Keratinocyte (primary cell): ENCODE measurements around the gene GPR137. TPM values are rescaled to one million over a fixed set of nuclear protein-coding genes. Genes with fewer than 3 reads are reported as not detected.

Experiments used
- DNase-seq: peaks from one replicate; pipeline ENCODE4 v3.0.0-alpha.2; 2011; ENCODE audit warnings: low read depth, missing footprints, low spot score
- FAIRE-seq: peaks from 2 replicates; lab custom pipeline; 2011; peaks lifted over from hg19 to GRCh38; lab: Jason Lieb, UNC
- H2AFZ ChIP-seq: 2 replicates; pipeline ENCODE4 v1.6.0; 2012; ENCODE audit warnings: low read length, control low read depth, inconsistent platforms; ENCODE audit not compliant: control insufficient read depth
- H3K27ac ChIP-seq: 2 replicates; pipeline ENCODE4 v1.5.1; 2011; ENCODE audit warnings: low read length; ENCODE audit not compliant: control insufficient read depth, insufficient read depth
- H3K27me3 ChIP-seq: 3 replicates; pipeline ENCODE4 v1.6.0; 2011; ENCODE audit warnings: low read length; ENCODE audit not compliant: control insufficient read depth, insufficient read depth; ENCODE audit errors: extremely low read depth
- H3K36me3 ChIP-seq, 2 experiments: 2 replicates in 1 of 2; 3 replicates in 1 of 2; pipeline ENCODE4 v1.5.1; 2011; ENCODE audit warnings: low read length in 2 of 2, mild to moderate bottlenecking in 1 of 2; ENCODE audit not compliant: control insufficient read depth in 2 of 2, insufficient read depth in 2 of 2; ENCODE audit errors: extremely low read depth in 1 of 2
- H3K4me1 ChIP-seq: 3 replicates; pipeline ENCODE4 v1.5.1; 2011; ENCODE audit warnings: low read length; ENCODE audit not compliant: control insufficient read depth, insufficient read depth; ENCODE audit errors: extremely low read depth
- H3K4me2 ChIP-seq: 3 replicates; pipeline ENCODE4 v1.6.0; 2011; ENCODE audit warnings: low read depth, low read length; ENCODE audit not compliant: control insufficient read depth, insufficient read depth; ENCODE audit errors: extremely low read depth
- H3K4me3 ChIP-seq, 3 experiments: fragments of 200-600 bp in 1 of 3; sonication (generic) in 1 of 3; 2 replicates in 2 of 3; 3 replicates in 1 of 3; pipeline ENCODE4 v1.5.1; 2011 to 2016; ENCODE audit warnings: low read length in 3 of 3, mild to moderate bottlenecking in 3 of 3, control low read depth in 2 of 3, inconsistent platforms in 1 of 3, low read depth in 1 of 3, mixed read lengths in 1 of 3, mixed run types in 1 of 3, moderate library complexity in 1 of 3; ENCODE audit not compliant: control insufficient read depth in 2 of 3, insufficient read depth in 2 of 3; ENCODE audit errors: extremely low read depth in 1 of 3
- H3K79me2 ChIP-seq: 2 replicates; pipeline ENCODE4 v1.6.0; 2012; ENCODE audit warnings: low read length; ENCODE audit not compliant: control insufficient read depth, insufficient read depth
- H3K9ac ChIP-seq: 3 replicates; pipeline ENCODE4 v1.6.0; 2011; ENCODE audit warnings: low read length; ENCODE audit not compliant: control insufficient read depth, insufficient read depth; ENCODE audit errors: extremely low read depth
- H3K9me1 ChIP-seq: 3 replicates; pipeline ENCODE4 v1.6.0; 2011; ENCODE audit warnings: low read length; ENCODE audit not compliant: control insufficient read depth, insufficient read depth; ENCODE audit errors: extremely low read depth
- H3K9me3 ChIP-seq: 2 replicates; pipeline ENCODE4 v1.5.1; 2012; ENCODE audit warnings: low read depth, low read length; ENCODE audit not compliant: control insufficient read depth
- H4K20me1 ChIP-seq: 3 replicates; pipeline ENCODE4 v1.6.0; 2011; ENCODE audit warnings: low read length; ENCODE audit not compliant: control insufficient read depth, insufficient read depth; ENCODE audit errors: extremely low read depth
- EZH2 ChIP-seq: IDR thresholded peaks from one replicate; pipeline ENCODE4 v1.6.1; 2012; ENCODE audit warnings: inconsistent platforms, mild to moderate bottlenecking, low read length, moderate library complexity
- dilution Hi-C: fragments of 300-500 bp; cut with MboI; formaldehyde crosslinking; loops from one replicate; pipeline ENCODE4 v1.7.0; 2020; ENCODE audit warnings: low sequenced_read_pairs; ENCODE audit not compliant: extremely low pct_ligation_motif_present
- polyA plus RNA-seq, 5 experiments: library from polyadenylated mRNA; depleted of rRNA in 3 of 5; stranded (reverse) in 3 of 5; stranded (forward) in 1 of 5; unstranded in 1 of 5; fragments of >200 nt; gene quantifications; 1 replicate in 1 of 5; 2 replicates in 3 of 5; 3 replicates in 1 of 5; pipeline versions ENCODE4 v1.2.1 to v1.2.3, GENCODE V29; 2011 to 2012; ENCODE audit warnings: missing spikeins in 2 of 5, low read depth in 1 of 5, low replicate concordance in 1 of 5
- TF ChIP-seq, protein P1 (sequence below), 3 experiments: IDR thresholded peaks in 1 of 3; conservative IDR thresholded peaks in 1 of 3; optimal IDR thresholded peaks in 1 of 3; 2 replicates in 2 of 3; 3 replicates in 1 of 3; pipeline versions ENCODE3 to v1.5.1; 2011; ENCODE audit warnings: low read length in 3 of 3, mild to moderate bottlenecking in 3 of 3, moderate library complexity in 2 of 3, control low read depth in 1 of 3, inconsistent platforms in 1 of 3; ENCODE audit not compliant: insufficient read depth in 2 of 3; ENCODE audit errors: extremely low read depth in 1 of 3

Gene GPR137
- polyA plus RNA-seq, 1 donor (not counting 4 experiments of a cell fraction or from before 2014, with no cell fraction given) = 6.6 TPM

DNA sequence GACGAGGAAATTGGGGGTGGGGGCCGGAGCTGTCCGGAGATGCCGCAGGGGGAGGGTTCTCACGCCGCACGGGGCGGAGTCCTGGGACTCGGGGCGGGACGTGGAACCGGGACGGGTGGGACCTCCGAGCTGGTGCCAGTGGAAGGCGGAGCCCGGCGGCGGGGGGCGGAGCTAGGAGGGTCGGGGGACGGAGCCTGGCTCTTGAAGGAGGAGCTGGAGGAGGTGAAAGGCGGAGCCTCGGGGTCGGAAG lies 44.5 kb upstream of the GPR137 start:
- no peaks in the 10 kb centered on the region for H3K9me3 ChIP-seq
- H2AFZ ChIP-seq = peak overlapping the region; percentile 65
- no peaks in the 10 kb centered on the region for H3K9me1 ChIP-seq
- peak overlapping the region; percentile 76 for H3K4me2 ChIP-seq
- H3K9ac ChIP-seq = peak overlapping the region; percentile 89
- H3K27me3 ChIP-seq = no peaks in the 10 kb centered on the region
- peaks cover 14 to 30% of the 10 kb centered on the region in 2 experiments for H3K36me3 ChIP-seq
- peak overlapping the region; percentile 98 for H3K27ac ChIP-seq
- H3K4me3 ChIP-seq = peak overlapping the region; percentile 74 to 87 (median 79)
- no peaks in the 10 kb centered on the region for H4K20me1 ChIP-seq
- H3K4me1 ChIP-seq = peaks cover 44% of the 10 kb centered on the region
- no peak for FAIRE-seq
- peaks cover 25% of the 10 kb centered on the region for H3K79me2 ChIP-seq
- TF ChIP-seq EZH2 = no peak
- TF ChIP-seq, protein P1, sequence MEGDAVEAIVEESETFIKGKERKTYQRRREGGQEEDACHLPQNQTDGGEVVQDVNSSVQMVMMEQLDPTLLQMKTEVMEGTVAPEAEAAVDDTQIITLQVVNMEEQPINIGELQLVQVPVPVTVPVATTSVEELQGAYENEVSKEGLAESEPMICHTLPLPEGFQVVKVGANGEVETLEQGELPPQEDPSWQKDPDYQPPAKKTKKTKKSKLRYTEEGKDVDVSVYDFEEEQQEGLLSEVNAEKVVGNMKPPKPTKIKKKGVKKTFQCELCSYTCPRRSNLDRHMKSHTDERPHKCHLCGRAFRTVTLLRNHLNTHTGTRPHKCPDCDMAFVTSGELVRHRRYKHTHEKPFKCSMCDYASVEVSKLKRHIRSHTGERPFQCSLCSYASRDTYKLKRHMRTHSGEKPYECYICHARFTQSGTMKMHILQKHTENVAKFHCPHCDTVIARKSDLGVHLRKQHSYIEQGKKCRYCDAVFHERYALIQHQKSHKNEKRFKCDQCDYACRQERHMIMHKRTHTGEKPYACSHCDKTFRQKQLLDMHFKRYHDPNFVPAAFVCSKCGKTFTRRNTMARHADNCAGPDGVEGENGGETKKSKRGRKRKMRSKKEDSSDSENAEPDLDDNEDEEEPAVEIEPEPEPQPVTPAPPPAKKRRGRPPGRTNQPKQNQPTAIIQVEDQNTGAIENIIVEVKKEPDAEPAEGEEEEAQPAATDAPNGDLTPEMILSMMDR (optimal IDR thresholded peaks at IDR 0.05 in 1 of 3, IDR thresholded peaks at IDR 0.05 in 1 of 3, conservative IDR thresholded peaks at IDR 0.05 in 1 of 3; ENCODE audit: extremely low read depth in 1 of 3, insufficient read depth in 2 of 3, low read length in 3 of 3) = no peak
- DNase-seq = peak; percentile 96
- dilution Hi-C loops = no loop called here

DNA sequence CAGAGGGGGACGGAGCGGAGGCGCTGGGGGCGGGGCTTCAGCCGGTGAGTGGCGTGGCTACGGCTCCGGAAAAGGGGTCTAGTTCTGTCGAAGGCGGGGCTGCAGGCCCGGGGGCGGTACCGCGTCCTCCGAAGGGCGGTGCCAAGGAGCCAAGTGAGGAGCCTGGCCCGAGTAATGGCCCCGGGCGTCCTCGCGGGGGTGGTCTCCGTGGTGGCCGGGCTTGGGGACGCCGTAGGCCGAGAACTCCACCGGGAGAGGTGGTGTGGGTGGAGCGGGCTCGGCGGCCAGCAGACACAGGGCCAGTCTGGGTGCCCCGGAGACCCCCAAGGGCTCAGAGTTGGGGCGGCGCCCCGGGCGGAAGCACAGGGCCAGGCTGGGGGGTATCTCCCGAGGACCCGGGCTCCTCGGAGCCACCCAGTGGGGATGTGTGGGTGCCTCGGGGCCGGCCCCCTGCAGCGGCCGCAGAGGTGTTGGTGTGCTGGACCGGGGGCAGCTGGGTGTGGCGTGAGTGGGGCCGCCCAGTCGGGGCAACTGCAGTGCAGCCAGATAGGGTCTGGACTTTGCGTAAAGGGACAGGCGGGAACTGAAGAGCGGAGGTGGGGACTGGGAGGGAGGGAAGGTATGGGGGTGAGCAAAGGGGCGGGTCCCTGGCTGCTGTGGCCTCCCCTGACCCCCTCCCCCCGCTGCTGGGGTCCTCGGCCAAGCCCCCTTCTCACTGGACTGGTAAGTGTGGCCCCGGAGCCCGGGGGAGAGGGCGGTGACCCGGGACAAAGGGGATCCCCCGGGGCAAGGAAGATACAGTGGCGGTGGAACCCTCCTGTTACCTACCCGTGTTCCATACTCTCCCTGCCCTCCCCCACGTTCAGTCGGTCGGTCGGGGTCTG lies 43.9 kb upstream of the GPR137 start:
- H4K20me1 ChIP-seq = no peaks in the 10 kb centered on the region
- peaks cover 14 to 30% of the 10 kb centered on the region in 2 experiments for H3K36me3 ChIP-seq
- H3K4me2 ChIP-seq = peak overlapping the region; percentile 67
- no peak for TF ChIP-seq EZH2
- TF ChIP-seq, protein P1 (optimal IDR thresholded peaks at IDR 0.05 in 1 of 3, IDR thresholded peaks at IDR 0.05 in 1 of 3, conservative IDR thresholded peaks at IDR 0.05 in 1 of 3; ENCODE audit: extremely low read depth in 1 of 3, insufficient read depth in 2 of 3, low read length in 3 of 3) = no peak
- no peaks in the 10 kb centered on the region for H3K9me3 ChIP-seq
- no peaks in the 10 kb centered on the region for H3K27me3 ChIP-seq
- peak overlapping the region; percentile 58 for H3K27ac ChIP-seq
- H3K4me1 ChIP-seq = peaks cover 43% of the 10 kb centered on the region
- H3K9ac ChIP-seq = peak overlapping the region; percentile 79
- no peaks in the 10 kb centered on the region for H3K9me1 ChIP-seq
- H2AFZ ChIP-seq = no peak overlapping the region
- peak overlapping the region; percentile 72 to 87 (median 82) for H3K4me3 ChIP-seq
- dilution Hi-C loops = no loop called here
- H3K79me2 ChIP-seq = peaks cover 26% of the 10 kb centered on the region
- no peak for FAIRE-seq
- DNase-seq = no peak
